ENCODE measurements around the gene TRIM2.
A peak's percentile ranks its signal among the peaks of the same experiment; 100 is the strongest.

Gene TRIM2

GRCh38 chr4:153159016-153159415 lies 45.2 kb upstream of the TRIM2 start:
- Histone ChIP-seq H3K27ac (ENCODE audit: low read depth, low read length) (no peak overlapping the region), H2AFZ (ENCODE audit: insufficient read depth, low read length, poor library complexity) (no peak overlapping the region), H2AK5ac (ENCODE audit: low read length) (no peak overlapping the region), H3K27me3 (ENCODE audit: insufficient read depth, low read length) (no peaks in the 10 kb centered on the region), H3K79me2 (ENCODE audit: control insufficient read depth, insufficient read depth, low read length, poor library complexity) (no peaks in the 10 kb centered on the region), H4K91ac (ENCODE audit: low read depth, low read length) (no peak overlapping the region), H3K18ac (ENCODE audit: low read length) (no peak overlapping the region), H3K9ac (ENCODE audit: low read length) (no peak overlapping the region), H3K36me3 (ENCODE audit: control insufficient read depth in 1 of 2, insufficient read depth in 2 of 2, low read length in 2 of 2) (no peaks in the 10 kb centered on the region), H3K4me2 (ENCODE audit: low read length) (no peak overlapping the region), H2BK12ac (ENCODE audit: low read length) (no peak overlapping the region), H3K4me1 (ENCODE audit: control insufficient read depth in 1 of 2, insufficient read depth in 2 of 2, low read length in 2 of 2) (peaks cover 0 to 2% of the 10 kb centered on the region in 2 experiments), H3K23ac (ENCODE audit: low read length) (no peak overlapping the region), H2BK5ac (ENCODE audit: low read depth, low read length, poor library complexity) (no peak overlapping the region), H2BK120ac (ENCODE audit: insufficient read depth, low read length, poor library complexity) (no peak overlapping the region), H3K4ac (ENCODE audit: low read depth, low read length) (no peak overlapping the region), H4K12ac (ENCODE audit: low read depth, low read length) (no peak overlapping the region), H4K8ac (ENCODE audit: low read depth, low read length) (no peak overlapping the region), H3K4me3 (ENCODE audit: low read depth, low read length) (no peak overlapping the region), H3K9me3 (ENCODE audit: insufficient read depth, low read depth, low read length) (no peaks in the 10 kb centered on the region), H3K79me1 (ENCODE audit: low read length) (no peaks in the 10 kb centered on the region), H3K14ac (ENCODE audit: low read length) (no peak overlapping the region)
- WGBS (ENCODE audit: extremely low coverage, insufficient coverage, insufficient read length): no CpG with 5 or more reads among the region's 4 CpGs
- no peak for DNase-seq

GRCh38 chr4:153159728-153160221 lies 44.5 kb upstream of the TRIM2 start:
- Histone ChIP-seq H2BK120ac (ENCODE audit: insufficient read depth, low read length, poor library complexity) (no peak overlapping the region), H3K4ac (ENCODE audit: low read depth, low read length) (no peak overlapping the region), H3K23ac (ENCODE audit: low read length) (no peak overlapping the region), H3K27ac (ENCODE audit: low read depth, low read length) (no peak overlapping the region), H4K91ac (ENCODE audit: low read depth, low read length) (no peak overlapping the region), H3K27me3 (ENCODE audit: insufficient read depth, low read length) (no peaks in the 10 kb centered on the region), H3K4me1 (ENCODE audit: control insufficient read depth in 1 of 2, insufficient read depth in 2 of 2, low read length in 2 of 2) (no peaks in the 10 kb centered on the region), H2BK12ac (ENCODE audit: low read length) (no peak overlapping the region), H4K12ac (ENCODE audit: low read depth, low read length) (no peak overlapping the region), H2AK5ac (ENCODE audit: low read length) (no peak overlapping the region), H2BK5ac (ENCODE audit: low read depth, low read length, poor library complexity) (no peak overlapping the region), H3K79me1 (ENCODE audit: low read length) (no peaks in the 10 kb centered on the region), H3K79me2 (ENCODE audit: control insufficient read depth, insufficient read depth, low read length, poor library complexity) (no peaks in the 10 kb centered on the region), H3K9me3 (ENCODE audit: insufficient read depth, low read depth, low read length) (no peaks in the 10 kb centered on the region), H2AFZ (ENCODE audit: insufficient read depth, low read length, poor library complexity) (no peak overlapping the region), H3K36me3 (ENCODE audit: control insufficient read depth in 1 of 2, insufficient read depth in 2 of 2, low read length in 2 of 2) (no peaks in the 10 kb centered on the region), H3K4me2 (ENCODE audit: low read length) (no peak overlapping the region), H3K14ac (ENCODE audit: low read length) (no peak overlapping the region), H3K18ac (ENCODE audit: low read length) (no peak overlapping the region), H3K9ac (ENCODE audit: low read length) (no peak overlapping the region), H3K4me3 (ENCODE audit: low read depth, low read length) (no peak overlapping the region), H4K8ac (ENCODE audit: low read depth, low read length) (no peak overlapping the region)
- peak in 1 of 2 donors; percentile 33 for DNase-seq
- WGBS (ENCODE audit: extremely low coverage, insufficient coverage, insufficient read length): no CpG with 5 or more reads among the region's 5 CpGs

GRCh38 chr4:153160821-153161220 lies 43.4 kb upstream of the TRIM2 start:
- no peak overlapping the region for H3K4me2 ChIP-seq (ENCODE audit: low read length)
- H2BK5ac ChIP-seq (ENCODE audit: low read depth, low read length, poor library complexity): no peak overlapping the region
- H3K4me1 ChIP-seq (ENCODE audit: control insufficient read depth in 1 of 2, insufficient read depth in 2 of 2, low read length in 2 of 2): no peaks in the 10 kb centered on the region
- H4K8ac ChIP-seq (ENCODE audit: low read depth, low read length): no peak overlapping the region
- H2BK120ac ChIP-seq (ENCODE audit: insufficient read depth, low read length, poor library complexity): no peak overlapping the region
- H4K12ac ChIP-seq (ENCODE audit: low read depth, low read length): no peak overlapping the region
- no peak overlapping the region for H2AK5ac ChIP-seq (ENCODE audit: low read length)
- no peaks in the 10 kb centered on the region for H3K9me3 ChIP-seq (ENCODE audit: insufficient read depth, low read depth, low read length)
- no CpG with 5 or more reads among the region's 4 CpGs for WGBS (ENCODE audit: extremely low coverage, insufficient coverage, insufficient read length)
- H2AFZ ChIP-seq (ENCODE audit: insufficient read depth, low read length, poor library complexity): no peak overlapping the region
- H3K79me2 ChIP-seq (ENCODE audit: control insufficient read depth, insufficient read depth, low read length, poor library complexity): no peaks in the 10 kb centered on the region
- H3K4ac ChIP-seq (ENCODE audit: low read depth, low read length): no peak overlapping the region
- DNase-seq: no peak
- H3K14ac ChIP-seq (ENCODE audit: low read length): no peak overlapping the region
- no peaks in the 10 kb centered on the region for H3K79me1 ChIP-seq (ENCODE audit: low read length)
- no peaks in the 10 kb centered on the region for H3K27me3 ChIP-seq (ENCODE audit: insufficient read depth, low read length)
- no peak overlapping the region for H4K91ac ChIP-seq (ENCODE audit: low read depth, low read length)
- no peak overlapping the region for H3K4me3 ChIP-seq (ENCODE audit: low read depth, low read length)
- H3K27ac ChIP-seq (ENCODE audit: low read depth, low read length): no peak overlapping the region
- H3K18ac ChIP-seq (ENCODE audit: low read length): no peak overlapping the region
- H3K36me3 ChIP-seq (ENCODE audit: control insufficient read depth in 1 of 2, insufficient read depth in 2 of 2, low read length in 2 of 2): no peaks in the 10 kb centered on the region
- H2BK12ac ChIP-seq (ENCODE audit: low read length): no peak overlapping the region
- no peak overlapping the region for H3K9ac ChIP-seq (ENCODE audit: low read length)
- no peak overlapping the region for H3K23ac ChIP-seq (ENCODE audit: low read length)

- H3K79me1 ChIP-seq (ENCODE audit: low read length): no peaks in the 10 kb centered on the region
- no peaks in the 10 kb centered on the region for H3K79me2 ChIP-seq (ENCODE audit: control insufficient read depth, insufficient read depth, low read length, poor library complexity)
- H2BK5ac ChIP-seq (ENCODE audit: low read depth, low read length, poor library complexity): no peak overlapping the region
- H3K18ac ChIP-seq (ENCODE audit: low read length): no peak overlapping the region
- no CpG with 5 or more reads among the region's 7 CpGs for WGBS (ENCODE audit: extremely low coverage, insufficient coverage, insufficient read length)
- no peak overlapping the region for H2BK120ac ChIP-seq (ENCODE audit: insufficient read depth, low read length, poor library complexity)
- H3K9ac ChIP-seq (ENCODE audit: low read length): no peak overlapping the region
- H3K36me3 ChIP-seq (ENCODE audit: control insufficient read depth in 1 of 2, insufficient read depth in 2 of 2, low read length in 2 of 2): no peaks in the 10 kb centered on the region
- H4K12ac ChIP-seq (ENCODE audit: low read depth, low read length): no peak overlapping the region
- H3K4me1 ChIP-seq (ENCODE audit: control insufficient read depth in 1 of 2, insufficient read depth in 2 of 2, low read length in 2 of 2): no peaks in the 10 kb centered on the region
- no peak overlapping the region for H2AK5ac ChIP-seq (ENCODE audit: low read length)
- no peaks in the 10 kb centered on the region for H3K27me3 ChIP-seq (ENCODE audit: insufficient read depth, low read length)
- no peak overlapping the region for H3K4me2 ChIP-seq (ENCODE audit: low read length)
- no peak overlapping the region for H3K14ac ChIP-seq (ENCODE audit: low read length)
- no peak overlapping the region for H3K27ac ChIP-seq (ENCODE audit: low read depth, low read length)
- no peak overlapping the region for H2BK12ac ChIP-seq (ENCODE audit: low read length)
- no peak overlapping the region for H3K4me3 ChIP-seq (ENCODE audit: low read depth, low read length)
- H3K23ac ChIP-seq (ENCODE audit: low read length): no peak overlapping the region
- H4K8ac ChIP-seq (ENCODE audit: low read depth, low read length): no peak overlapping the region
- H4K91ac ChIP-seq (ENCODE audit: low read depth, low read length): no peak overlapping the region
- DNase-seq: no peak
- H3K9me3 ChIP-seq (ENCODE audit: insufficient read depth, low read depth, low read length): no peaks in the 10 kb centered on the region
- H2AFZ ChIP-seq (ENCODE audit: insufficient read depth, low read length, poor library complexity): no peak overlapping the region
- H3K4ac ChIP-seq (ENCODE audit: low read depth, low read length): no peak overlapping the region
These were observed 42.8 kb upstream of the TRIM2 start for GRCh38 chr4:153161226-153161963.

Measured in trophoblast cell (in vitro differentiated cells and primary cell).